ENCODE measurements around the gene SKP1. TPM values are rescaled to one million over a fixed set of nuclear protein-coding genes. Genes with fewer than 3 reads are reported as not detected.

Gene SKP1
- total RNA-seq, 1 donor = 145 TPM

DNA sequence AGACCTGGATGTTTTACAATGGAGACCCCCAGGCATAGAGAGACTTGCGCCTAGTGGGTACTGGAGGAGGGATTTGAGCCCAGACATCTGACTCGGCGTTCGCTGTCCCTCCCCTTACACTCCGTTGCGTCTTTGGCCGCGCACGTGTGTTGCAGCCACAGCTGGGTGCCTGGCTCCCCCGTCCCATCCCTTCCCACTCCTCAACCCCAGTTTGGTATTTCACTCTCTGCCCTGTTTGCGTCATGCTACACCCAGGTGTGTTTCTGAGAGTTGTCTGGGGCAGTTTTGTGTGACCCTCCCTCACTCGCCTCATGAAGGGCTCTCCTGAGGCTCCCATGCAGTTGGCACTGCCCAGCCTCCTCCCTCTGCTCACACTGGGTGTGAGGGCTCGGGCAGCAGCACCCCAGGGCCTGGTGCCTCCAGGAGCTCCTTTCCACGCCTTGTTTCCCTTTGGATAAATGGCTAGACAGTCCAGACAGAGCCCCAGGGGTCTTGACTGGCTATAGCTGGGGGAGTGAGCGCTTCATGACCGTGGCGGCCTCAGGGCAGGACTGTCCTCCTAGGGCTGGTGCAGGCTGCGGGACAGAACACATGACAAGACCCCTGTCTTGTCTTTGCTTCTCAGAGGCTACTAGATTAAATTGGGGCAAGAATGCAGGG is 48.6 kb downstream of the SKP1 start:
- H3K36me3 ChIP-seq (ENCODE audit: insufficient read depth, low read length) = peaks cover 12% of the 10 kb centered on the region
- H3K27ac ChIP-seq (ENCODE audit: low read depth, low read length) = peak overlapping the region; percentile 62
- H3K4me2 ChIP-seq (ENCODE audit: insufficient read depth, low read length) = no peak overlapping the region

DNA sequence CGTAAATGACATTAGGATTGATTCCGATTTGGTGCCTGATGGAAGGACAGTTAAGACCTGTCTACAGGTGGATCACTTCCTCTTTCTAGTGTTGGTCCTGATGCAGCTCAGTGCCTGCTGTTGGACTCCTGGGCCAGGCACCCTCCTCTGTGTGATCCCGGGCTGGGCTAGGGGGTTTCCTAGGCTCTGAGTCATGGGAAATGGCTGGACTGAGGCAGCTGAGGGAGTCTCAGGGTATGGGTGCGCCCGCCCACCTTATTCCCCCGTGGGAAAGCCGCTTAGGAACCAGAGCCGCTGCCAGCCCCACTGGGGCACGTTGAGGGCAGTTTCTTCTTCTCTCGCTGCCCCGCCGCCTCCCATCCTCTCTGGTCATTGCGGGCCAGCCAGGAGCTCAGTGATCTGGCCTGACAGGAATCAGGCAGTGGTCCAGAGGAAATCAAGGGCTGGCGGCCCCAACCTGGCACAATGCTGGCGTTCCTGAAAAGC is 49.3 kb downstream of the SKP1 start:
- no peak overlapping the region for H3K4me3 ChIP-seq (ENCODE audit: insufficient read depth, low read length)
- H3K4me1 ChIP-seq (ENCODE audit: insufficient read depth, low read length) = peaks cover 39% of the 10 kb centered on the region
- peaks cover 60% of the 10 kb centered on the region for H3K79me2 ChIP-seq (ENCODE audit: insufficient read depth, low read length)
- H2AFZ ChIP-seq (ENCODE audit: low read length) = no peak overlapping the region
- H3K4me2 ChIP-seq (ENCODE audit: insufficient read depth, low read length) = peak overlapping the region; percentile 14
- peaks cover 16% of the 10 kb centered on the region for H3K36me3 ChIP-seq (ENCODE audit: insufficient read depth, low read length)
- H3K27me3 ChIP-seq (ENCODE audit: insufficient read depth, low read length) = no peaks in the 10 kb centered on the region
- peak overlapping the region; percentile 62 for H3K27ac ChIP-seq (ENCODE audit: low read depth, low read length)
- TF ChIP-seq, protein P1, sequence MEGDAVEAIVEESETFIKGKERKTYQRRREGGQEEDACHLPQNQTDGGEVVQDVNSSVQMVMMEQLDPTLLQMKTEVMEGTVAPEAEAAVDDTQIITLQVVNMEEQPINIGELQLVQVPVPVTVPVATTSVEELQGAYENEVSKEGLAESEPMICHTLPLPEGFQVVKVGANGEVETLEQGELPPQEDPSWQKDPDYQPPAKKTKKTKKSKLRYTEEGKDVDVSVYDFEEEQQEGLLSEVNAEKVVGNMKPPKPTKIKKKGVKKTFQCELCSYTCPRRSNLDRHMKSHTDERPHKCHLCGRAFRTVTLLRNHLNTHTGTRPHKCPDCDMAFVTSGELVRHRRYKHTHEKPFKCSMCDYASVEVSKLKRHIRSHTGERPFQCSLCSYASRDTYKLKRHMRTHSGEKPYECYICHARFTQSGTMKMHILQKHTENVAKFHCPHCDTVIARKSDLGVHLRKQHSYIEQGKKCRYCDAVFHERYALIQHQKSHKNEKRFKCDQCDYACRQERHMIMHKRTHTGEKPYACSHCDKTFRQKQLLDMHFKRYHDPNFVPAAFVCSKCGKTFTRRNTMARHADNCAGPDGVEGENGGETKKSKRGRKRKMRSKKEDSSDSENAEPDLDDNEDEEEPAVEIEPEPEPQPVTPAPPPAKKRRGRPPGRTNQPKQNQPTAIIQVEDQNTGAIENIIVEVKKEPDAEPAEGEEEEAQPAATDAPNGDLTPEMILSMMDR (IDR thresholded peaks at IDR 0.05; ENCODE audit: extremely low read depth, low read depth, low read length) = no peak
- no peaks in the 10 kb centered on the region for H3K9me3 ChIP-seq (ENCODE audit: low read depth, low read length)
- peak; percentile 90 for DNase-seq (ENCODE audit: insufficient read length, low spot score, missing footprints)
- H4K20me1 ChIP-seq (ENCODE audit: insufficient read depth, low read length) = peaks cover 24% of the 10 kb centered on the region

More for the DNA sequence above, 48.6 kb downstream of the SKP1 start:
- peaks cover 29% of the 10 kb centered on the region for H4K20me1 ChIP-seq (ENCODE audit: insufficient read depth, low read length)
- H3K4me1 ChIP-seq (ENCODE audit: insufficient read depth, low read length) = peaks cover 39% of the 10 kb centered on the region
- H3K9me3 ChIP-seq (ENCODE audit: low read depth, low read length) = no peaks in the 10 kb centered on the region
- no peak overlapping the region for H3K4me3 ChIP-seq (ENCODE audit: insufficient read depth, low read length)
- peak; percentile 71 for DNase-seq (ENCODE audit: insufficient read length, low spot score, missing footprints)
- TF ChIP-seq, protein P1 (IDR thresholded peaks at IDR 0.05; ENCODE audit: extremely low read depth, low read depth, low read length) = no peak
- H2AFZ ChIP-seq (ENCODE audit: low read length) = no peak overlapping the region
- H3K79me2 ChIP-seq (ENCODE audit: insufficient read depth, low read length) = peaks cover 66% of the 10 kb centered on the region
- no peaks in the 10 kb centered on the region for H3K27me3 ChIP-seq (ENCODE audit: insufficient read depth, low read length)

DNA sequence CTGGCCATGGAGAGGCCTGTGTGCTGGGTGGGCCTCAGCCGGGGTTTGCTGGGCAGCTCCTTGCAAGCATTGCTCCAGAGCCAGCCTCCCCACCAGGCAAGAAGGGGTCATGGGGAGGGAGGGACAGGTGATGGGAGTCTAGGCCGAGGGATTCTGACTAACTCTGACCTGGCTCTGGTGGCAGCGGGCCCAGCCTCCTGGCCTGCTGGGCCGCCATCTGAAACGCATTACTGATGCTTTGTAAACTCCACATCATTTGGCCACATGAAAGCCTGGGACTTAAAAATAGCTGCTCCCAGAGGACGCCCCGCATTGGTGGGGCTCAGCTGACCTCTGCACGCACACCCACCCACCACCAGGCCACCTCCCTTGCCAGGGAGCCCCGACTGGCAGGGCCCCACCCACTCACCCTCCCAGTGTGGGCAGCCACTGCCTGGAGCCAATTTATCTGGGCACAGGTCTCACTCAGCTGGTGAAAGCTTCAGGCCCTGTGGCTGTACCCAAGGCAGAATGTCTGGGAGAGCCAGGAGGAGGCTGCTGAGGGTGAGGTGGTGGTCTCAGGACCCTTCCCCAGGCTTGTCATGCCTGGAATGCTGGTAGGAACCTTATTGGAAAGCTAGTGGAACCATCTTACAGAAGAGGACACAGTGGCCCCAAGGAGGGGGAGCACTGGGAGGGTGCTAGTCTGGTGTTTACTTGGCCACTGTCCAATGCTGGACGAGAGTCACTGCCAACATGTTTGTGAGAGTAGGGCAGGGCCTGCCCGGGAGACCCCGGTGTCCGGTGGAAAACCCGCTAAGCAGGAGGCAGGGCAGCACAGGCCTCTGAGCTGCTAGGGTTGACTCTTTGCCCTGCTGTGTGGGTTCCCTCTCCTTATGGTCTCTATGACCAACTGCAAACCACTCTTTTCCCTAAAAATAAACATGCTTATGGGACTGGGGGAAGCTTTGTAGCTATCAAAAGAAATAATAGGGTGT is 51.4 kb downstream of the SKP1 start:
- peaks cover 39% of the 10 kb centered on the region for H3K4me1 ChIP-seq (ENCODE audit: insufficient read depth, low read length)

More for the DNA sequence above, 51.4 kb downstream of the SKP1 start:
- Histone ChIP-seq H3K27me3 (ENCODE audit: insufficient read depth, low read length) (no peaks in the 10 kb centered on the region), H2AFZ (ENCODE audit: low read length) (peak overlapping the region; percentile 43), H3K27ac (ENCODE audit: low read depth, low read length) (peak overlapping the region; percentile 98), H3K4me2 (ENCODE audit: insufficient read depth, low read length) (peak overlapping the region; percentile 57), H3K36me3 (ENCODE audit: insufficient read depth, low read length) (peaks cover 20% of the 10 kb centered on the region), H3K79me2 (ENCODE audit: insufficient read depth, low read length) (peaks cover 39% of the 10 kb centered on the region), H3K9me3 (ENCODE audit: low read depth, low read length) (no peaks in the 10 kb centered on the region), H3K4me3 (ENCODE audit: insufficient read depth, low read length) (peak overlapping the region; percentile 35), H4K20me1 (ENCODE audit: insufficient read depth, low read length) (peaks cover 9% of the 10 kb centered on the region)
- TF ChIP-seq, protein P1 (IDR thresholded peaks at IDR 0.05; ENCODE audit: extremely low read depth, low read depth, low read length) = no peak
- DNase-seq (ENCODE audit: insufficient read length, low spot score, missing footprints) = peak; percentile 98
